Muscle of back (tissue), 13 donors: Measurements from ENCODE around the gene NR2F1-AS1. TPM values are rescaled to one million over a fixed set of nuclear protein-coding genes. Genes with fewer than 3 reads are reported as not detected.
A peak's percentile ranks its signal among the peaks of the same experiment; 100 is the strongest.

ENCODE experiments used
- DNase-seq, 3 donors: peaks; one replicate each; pipeline versions ENCODE4 v3.0.0 to v3.0.0-alpha.2; 2013
- long read RNA-seq, 9 donors: transcript quantifications; one replicate each; lab custom pipeline, GENCODE V29; 2026
- polyA plus RNA-seq, 10 donors: library from polyadenylated mRNA; unstranded; fragments of 120-200 nt; gene quantifications; one replicate each; pipeline ENCODE4 v1.2.1, GENCODE V29; 2013; ENCODE audit not compliant: insufficient read length in 10 of 10

Gene NR2F1-AS1
- 1 to 10 TPM; 2.4 to 7.4 (median 4.5) TPM for polyA plus RNA-seq
- long read RNA-seq, donor 1, result 0 reads
- long read RNA-seq, donor 2, result 0 reads
- long read RNA-seq, donor 3, result 0 reads
- long read RNA-seq, donor 4, result 0 reads
- long read RNA-seq, donor 5, result 0 reads
- long read RNA-seq, donor 6, result 0 reads
- long read RNA-seq, donor 7, result 0 reads
- long read RNA-seq, donor 8, partial matches to known transcripts, result 5 of 5 reads
- long read RNA-seq, donor 8, other reads (novel, unspliced or antisense), result 0 of 5 reads
- long read RNA-seq, donor 9, result 0 reads

DNA sequence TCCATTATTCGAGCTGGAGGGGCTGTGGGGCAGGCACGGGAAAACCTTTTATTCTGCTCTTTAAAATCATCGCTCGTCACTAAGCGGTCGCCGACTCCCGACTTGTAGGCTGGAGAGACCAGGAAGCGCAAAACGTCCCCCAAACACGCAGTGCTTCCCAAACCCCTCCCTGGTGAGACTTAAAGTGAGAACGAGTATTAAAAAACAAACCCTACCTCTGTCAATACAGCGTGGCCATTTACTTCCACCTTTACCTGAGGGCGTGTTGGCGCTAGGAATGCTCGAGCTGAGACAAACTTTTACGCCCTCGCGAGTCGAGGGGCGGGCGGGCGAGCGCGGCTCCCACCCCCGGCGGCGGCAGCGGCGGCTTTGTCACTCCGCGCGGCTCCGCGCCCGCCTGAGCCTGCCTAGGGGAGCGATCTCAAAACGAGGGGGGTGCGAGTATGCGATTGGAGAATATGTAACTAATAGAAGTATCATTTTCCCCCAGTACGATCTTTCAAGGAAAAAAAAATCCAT, at the start of gene NR2F1-AS1:
TSS of gene NR2F1-AS1 (minus strand) at position 293 of the 519 bp plus-strand sequence.
- DNase-seq, result peak; percentile 38 to 88 (median 63)

DNA sequence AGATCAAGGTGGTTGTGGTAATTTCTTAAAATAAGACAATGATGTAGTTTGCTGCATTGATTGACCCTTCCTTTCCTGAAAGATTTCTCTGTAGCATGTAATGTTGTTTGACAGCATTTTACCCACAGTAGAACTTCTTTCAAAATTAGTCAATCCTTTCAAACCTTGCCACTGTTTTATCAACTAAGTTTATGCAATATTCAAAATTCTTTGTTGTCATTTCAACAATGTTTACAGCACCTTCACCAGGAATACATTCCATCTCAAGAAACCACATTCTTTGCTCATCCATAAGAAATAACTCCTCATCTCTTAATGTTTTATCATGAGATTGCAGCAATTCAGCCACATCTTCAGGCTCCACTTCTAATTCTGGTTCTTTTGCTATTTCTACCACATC, 45.8 kb upstream of the NR2F1-AS1 start:
- DNase-seq, result no peak

- DNase-seq, result no peak
These were observed 42.1 kb upstream of the NR2F1-AS1 start for GRCh38 chr5:93623153-93623552.

DNA sequence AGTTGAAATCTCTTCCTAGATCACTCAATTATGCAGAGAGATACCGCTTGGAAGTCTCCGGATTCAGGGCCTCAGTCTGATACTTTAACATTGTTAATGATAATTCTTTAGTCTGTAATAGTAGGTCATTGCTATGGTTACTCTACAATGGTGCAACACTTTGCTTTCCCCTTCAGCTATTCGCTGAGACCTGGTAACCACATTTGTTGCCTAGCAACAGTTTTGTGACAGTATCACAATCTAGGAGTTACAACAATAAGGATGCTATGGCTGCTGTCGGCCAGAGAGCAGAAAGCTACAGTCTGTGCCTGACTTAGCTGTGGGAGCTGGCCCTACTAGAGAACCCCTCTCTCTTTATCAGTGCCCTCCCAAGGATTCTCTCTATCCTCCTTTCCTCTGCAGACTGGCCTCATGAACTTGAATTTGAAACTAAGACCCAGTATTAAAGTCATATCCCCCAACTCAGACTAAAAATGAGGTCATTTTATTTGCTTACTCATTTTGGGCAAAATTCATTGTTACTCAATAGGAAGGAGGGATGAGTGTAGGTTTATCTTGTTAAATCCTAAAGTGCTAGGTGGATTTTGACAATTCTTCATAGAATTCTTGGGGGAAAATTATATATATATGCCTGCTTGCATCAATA, 41.3 kb upstream of the NR2F1-AS1 start:
- peak in 1 of 3 donors; percentile 43 for DNase-seq

DNA sequence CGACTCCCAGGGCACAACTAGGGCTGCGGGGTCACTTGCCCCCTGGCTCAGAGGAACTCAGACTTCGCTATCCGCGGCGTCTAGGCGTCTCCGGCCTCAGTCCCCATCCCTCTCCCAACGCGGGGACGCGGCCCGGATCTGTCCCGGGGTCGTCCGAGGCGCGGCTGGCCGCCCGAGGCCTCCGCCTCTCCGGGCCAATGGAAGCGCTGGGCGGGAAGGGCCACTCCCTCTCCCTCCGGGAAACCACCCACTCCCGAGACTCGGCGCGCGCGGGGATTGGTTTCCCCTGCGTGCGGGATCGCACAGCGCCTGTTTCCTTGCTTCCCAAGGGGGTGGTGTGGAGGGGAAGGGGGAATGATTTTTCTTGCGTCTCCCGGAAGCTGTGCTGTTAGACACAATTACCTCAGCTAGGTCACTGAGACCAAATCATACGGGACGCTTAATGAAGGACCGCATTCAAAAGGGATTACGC, 40.3 kb upstream of the NR2F1-AS1 start:
- DNase-seq, result peak; percentile 40 to 85 (median 56)

- peak; percentile 60 to 79 (median 65) for DNase-seq
These were observed 39.7 kb upstream of the NR2F1-AS1 start for GRCh38 chr5:93620487-93621326.

DNA sequence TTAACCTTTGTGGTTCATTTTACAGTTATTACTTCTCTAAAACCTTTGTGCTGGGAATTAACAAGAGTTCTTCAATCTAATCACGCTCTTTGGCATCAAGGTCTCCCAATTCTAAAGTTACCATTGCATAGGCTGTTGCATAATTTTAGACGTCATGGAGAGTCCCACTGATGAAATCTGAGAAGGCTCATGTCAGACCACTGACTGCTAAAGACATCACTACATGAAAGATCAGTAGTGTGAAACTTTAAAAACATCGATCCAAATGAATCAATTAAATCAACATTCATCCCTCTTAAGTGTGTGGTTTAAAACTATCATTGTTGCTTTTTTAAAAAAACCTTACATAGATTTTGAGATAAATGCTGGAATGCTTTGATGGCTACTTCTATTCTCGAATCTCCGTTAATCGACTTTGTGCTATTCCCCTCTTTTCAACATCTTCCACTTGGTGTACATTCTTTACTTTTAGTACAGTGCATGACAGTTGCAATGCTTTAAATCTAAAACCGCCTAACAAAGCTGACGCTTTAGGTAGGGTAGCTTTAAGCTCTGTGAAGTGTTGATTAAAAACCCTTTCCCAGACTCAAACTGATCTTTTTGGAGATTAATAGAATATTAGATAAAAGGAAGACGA, 35.6 kb upstream of the NR2F1-AS1 start:
- DNase-seq, result no peak

- DNase-seq, result no peak
These were observed 31.8 kb upstream of the NR2F1-AS1 start for GRCh38 chr5:93612855-93613243.

- peak; percentile 33 to 85 (median 66) for DNase-seq
These were observed 31.2 kb upstream of the NR2F1-AS1 start for GRCh38 chr5:93611976-93612854.

GRCh38 chr5:93611273-93611975, 30.4 kb upstream of the NR2F1-AS1 start:
- DNase-seq, result peak in 1 of 3 donors; percentile 67

- DNase-seq, result peak in 1 of 3 donors; percentile 53
These were observed 29.7 kb upstream of the NR2F1-AS1 start for GRCh38 chr5:93610581-93611272.

GRCh38 chr5:93609762-93610161, 28.7 kb upstream of the NR2F1-AS1 start:
- DNase-seq, result no peak

DNA sequence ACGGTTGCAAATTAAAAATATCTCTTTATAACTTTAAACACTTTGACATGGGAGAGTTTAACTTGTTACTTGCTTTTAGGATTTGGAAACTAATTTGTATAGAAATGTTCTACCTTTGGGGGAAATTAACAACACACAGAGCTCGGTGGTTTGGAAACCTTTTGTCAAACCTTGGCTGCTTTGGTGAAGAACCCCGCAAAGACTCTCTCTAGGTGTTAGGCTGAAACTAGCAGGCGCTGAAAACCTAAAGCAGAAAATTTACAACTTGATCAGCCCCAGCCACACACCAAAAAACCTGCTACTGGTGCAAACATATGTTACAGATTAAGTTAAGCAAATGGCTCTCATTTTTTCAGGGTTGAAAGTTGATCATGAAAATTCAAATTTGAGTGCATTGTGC, 27.8 kb upstream of the NR2F1-AS1 start:
- DNase-seq, result no peak

DNA sequence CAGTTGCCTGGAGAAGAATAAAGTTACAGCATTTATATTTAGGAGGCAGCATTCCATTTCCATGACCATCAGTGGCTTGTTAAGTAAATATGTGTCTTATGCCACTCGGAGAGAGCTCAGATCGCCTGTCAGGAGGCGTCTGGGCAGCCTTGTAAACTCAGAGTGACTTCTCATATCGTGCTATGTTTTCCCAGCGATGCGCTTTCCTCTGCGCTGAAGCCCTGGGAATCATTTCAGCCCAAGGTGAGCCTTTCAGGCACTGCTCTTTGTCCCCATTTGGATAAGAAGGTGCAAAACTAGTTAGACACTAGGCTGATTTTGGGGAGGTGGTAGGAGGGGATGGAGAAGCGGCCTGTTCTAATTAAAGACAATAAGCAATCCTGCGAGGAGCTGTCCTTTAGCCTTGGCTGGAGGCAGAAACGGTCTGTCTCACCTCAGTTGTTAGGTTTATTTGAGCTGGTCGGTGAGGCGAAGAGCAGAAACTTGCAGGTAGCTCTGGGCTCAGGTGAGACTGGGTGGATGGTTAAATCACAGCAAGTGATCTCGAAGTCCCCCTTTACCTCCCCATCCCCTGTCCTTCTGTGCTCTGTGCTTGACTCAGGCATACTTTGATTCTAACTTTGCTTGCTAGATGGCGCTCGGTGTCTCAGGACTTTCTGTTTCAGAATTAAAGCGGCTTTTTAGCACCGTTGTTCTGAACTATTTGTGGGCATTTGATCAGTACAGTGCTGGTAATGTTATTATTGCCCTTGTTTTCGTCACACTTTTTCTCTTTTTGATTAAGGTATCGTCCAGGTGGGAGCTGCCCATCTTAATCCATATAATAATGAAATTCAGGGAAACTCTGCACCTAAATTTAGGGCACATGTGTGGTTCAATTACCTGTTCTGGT, 26.6 kb upstream of the NR2F1-AS1 start:
- peak; percentile 43 to 83 (median 58) for DNase-seq

- no peak for DNase-seq
These were observed 25.3 kb upstream of the NR2F1-AS1 start for GRCh38 chr5:93606382-93606752.

- peak in 1 of 3 donors; percentile 24 for DNase-seq
These were observed 23.9 kb upstream of the NR2F1-AS1 start for GRCh38 chr5:93604644-93605515.
